ENCODE measurements around the gene TANK.

- TF ChIP-seq SIN3A (IDR thresholded peaks at IDR 0.05; ENCODE audit: borderline replicate concordance, insufficient read depth, low read length) (no peak), POLR2AphosphoS5 (IDR thresholded peaks at IDR 0.05; ENCODE audit: low read depth, low read length) (no peak), TAF1 (IDR thresholded peaks at IDR 0.05; ENCODE audit: borderline replicate concordance, insufficient read depth, low read length) (no peak), REST (IDR thresholded peaks at IDR 0.05; ENCODE audit: insufficient read depth in 1 of 2, low read depth in 2 of 2, low read length in 2 of 2) (no peak)
These were observed 31.3 kb upstream of the TANK start for GRCh38 chr2:161128885-161129284.

Measured in PFSK-1 (cell line).